Vagina (tissue), 2 donors: ENCODE measurements around the gene NGFR.

ENCODE experiments used
- POLR2A ChIP-seq, 2 donors: fragments of 450-650 bp; IDR thresholded peaks; one replicate each; pipeline ENCODE4 v1.6.1; 2017; ENCODE audit warnings: antibody characterized with exemption in 2 of 2, mild to moderate bottlenecking in 2 of 2, moderate library complexity in 2 of 2
- POLR2AphosphoS5 ChIP-seq, 2 donors: sonication (generic); formaldehyde crosslinking; IDR thresholded peaks; one replicate each; pipeline ENCODE4 v1.9.0; 2017; ENCODE audit warnings: antibody characterized with exemption in 2 of 2, mild to moderate bottlenecking in 2 of 2, low read depth in 1 of 2; ENCODE audit not compliant: insufficient read depth in 1 of 2
- TF ChIP-seq, protein P1 (sequence below), 3 experiments: fragments of 450-650 bp in 2 of 3; fragments of 200-600 bp in 1 of 3; sonication (generic) in 1 of 3; IDR thresholded peaks; one replicate each; pipeline ENCODE4 v1.5.1; 2017 to 2019; ENCODE audit warnings: antibody characterized with exemption in 3 of 3, mild to moderate bottlenecking in 2 of 3, moderate library complexity in 2 of 3

DNA sequence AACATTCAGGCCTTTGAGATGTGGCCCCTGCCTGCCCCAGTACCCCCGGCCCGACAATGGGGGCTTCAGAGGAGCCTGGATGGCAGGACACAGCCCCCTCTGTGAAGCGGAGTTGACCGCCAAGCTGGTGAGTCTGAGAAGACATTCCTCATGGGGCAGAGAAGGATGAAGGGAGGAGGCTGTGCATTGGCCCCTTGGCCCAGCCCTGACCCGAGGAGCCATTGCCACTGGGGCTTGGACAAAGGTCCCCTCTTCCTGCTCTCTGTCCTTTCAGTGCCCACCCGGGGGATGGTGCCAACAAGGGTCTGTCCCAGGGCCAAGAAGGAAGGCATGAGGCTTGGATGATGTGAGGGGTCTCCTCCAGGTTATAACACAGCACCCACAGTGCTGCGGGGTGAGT is 49.5 kb upstream of the NGFR start:
- TF ChIP-seq, protein P1, sequence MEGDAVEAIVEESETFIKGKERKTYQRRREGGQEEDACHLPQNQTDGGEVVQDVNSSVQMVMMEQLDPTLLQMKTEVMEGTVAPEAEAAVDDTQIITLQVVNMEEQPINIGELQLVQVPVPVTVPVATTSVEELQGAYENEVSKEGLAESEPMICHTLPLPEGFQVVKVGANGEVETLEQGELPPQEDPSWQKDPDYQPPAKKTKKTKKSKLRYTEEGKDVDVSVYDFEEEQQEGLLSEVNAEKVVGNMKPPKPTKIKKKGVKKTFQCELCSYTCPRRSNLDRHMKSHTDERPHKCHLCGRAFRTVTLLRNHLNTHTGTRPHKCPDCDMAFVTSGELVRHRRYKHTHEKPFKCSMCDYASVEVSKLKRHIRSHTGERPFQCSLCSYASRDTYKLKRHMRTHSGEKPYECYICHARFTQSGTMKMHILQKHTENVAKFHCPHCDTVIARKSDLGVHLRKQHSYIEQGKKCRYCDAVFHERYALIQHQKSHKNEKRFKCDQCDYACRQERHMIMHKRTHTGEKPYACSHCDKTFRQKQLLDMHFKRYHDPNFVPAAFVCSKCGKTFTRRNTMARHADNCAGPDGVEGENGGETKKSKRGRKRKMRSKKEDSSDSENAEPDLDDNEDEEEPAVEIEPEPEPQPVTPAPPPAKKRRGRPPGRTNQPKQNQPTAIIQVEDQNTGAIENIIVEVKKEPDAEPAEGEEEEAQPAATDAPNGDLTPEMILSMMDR (IDR thresholded peaks at IDR 0.05), result no peak
- TF ChIP-seq POLR2A (IDR thresholded peaks at IDR 0.05), result no peak
- no peak for TF ChIP-seq POLR2AphosphoS5 (IDR thresholded peaks at IDR 0.05; ENCODE audit: insufficient read depth in 1 of 2, low read depth in 1 of 2)
